Vagina (tissue), 2 donors: ENCODE results near the gene SVOP.

ENCODE experiments used
- POLR2AphosphoS5 ChIP-seq, 2 donors: sonication (generic); formaldehyde crosslinking; IDR thresholded peaks; one replicate each; pipeline ENCODE4 v1.9.0; 2017; ENCODE audit warnings: antibody characterized with exemption in 2 of 2, mild to moderate bottlenecking in 2 of 2, low read depth in 1 of 2; ENCODE audit not compliant: insufficient read depth in 1 of 2
- TF ChIP-seq, protein P1 (sequence below), 3 experiments: fragments of 450-650 bp in 2 of 3; fragments of 200-600 bp in 1 of 3; sonication (generic) in 1 of 3; IDR thresholded peaks; one replicate each; pipeline ENCODE4 v1.5.1; 2017 to 2019; ENCODE audit warnings: antibody characterized with exemption in 3 of 3, mild to moderate bottlenecking in 2 of 3, moderate library complexity in 2 of 3

DNA sequence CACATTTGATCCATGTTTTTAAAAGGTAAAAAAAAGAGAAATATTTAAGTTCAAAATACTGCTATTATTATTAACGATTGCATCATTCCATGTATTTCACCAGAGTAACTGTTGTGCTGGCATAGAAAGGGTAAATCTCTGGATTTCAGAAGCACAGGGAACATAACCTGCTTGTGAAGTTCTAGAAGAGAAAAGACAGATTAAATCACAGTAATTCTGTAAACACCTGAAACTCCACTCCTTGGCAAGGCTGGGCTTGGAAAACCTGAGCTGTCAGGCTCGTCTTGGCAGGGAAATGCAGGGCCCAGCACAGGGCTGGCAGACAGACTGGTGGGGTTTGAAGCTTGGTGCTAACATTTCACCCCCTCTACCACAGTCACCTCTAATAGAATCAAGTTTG is 35.1 kb downstream of the SVOP start:
- TF ChIP-seq, protein P1, sequence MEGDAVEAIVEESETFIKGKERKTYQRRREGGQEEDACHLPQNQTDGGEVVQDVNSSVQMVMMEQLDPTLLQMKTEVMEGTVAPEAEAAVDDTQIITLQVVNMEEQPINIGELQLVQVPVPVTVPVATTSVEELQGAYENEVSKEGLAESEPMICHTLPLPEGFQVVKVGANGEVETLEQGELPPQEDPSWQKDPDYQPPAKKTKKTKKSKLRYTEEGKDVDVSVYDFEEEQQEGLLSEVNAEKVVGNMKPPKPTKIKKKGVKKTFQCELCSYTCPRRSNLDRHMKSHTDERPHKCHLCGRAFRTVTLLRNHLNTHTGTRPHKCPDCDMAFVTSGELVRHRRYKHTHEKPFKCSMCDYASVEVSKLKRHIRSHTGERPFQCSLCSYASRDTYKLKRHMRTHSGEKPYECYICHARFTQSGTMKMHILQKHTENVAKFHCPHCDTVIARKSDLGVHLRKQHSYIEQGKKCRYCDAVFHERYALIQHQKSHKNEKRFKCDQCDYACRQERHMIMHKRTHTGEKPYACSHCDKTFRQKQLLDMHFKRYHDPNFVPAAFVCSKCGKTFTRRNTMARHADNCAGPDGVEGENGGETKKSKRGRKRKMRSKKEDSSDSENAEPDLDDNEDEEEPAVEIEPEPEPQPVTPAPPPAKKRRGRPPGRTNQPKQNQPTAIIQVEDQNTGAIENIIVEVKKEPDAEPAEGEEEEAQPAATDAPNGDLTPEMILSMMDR (IDR thresholded peaks at IDR 0.05) = no peak
- TF ChIP-seq POLR2AphosphoS5 (IDR thresholded peaks at IDR 0.05; ENCODE audit: insufficient read depth in 1 of 2, low read depth in 1 of 2) = no peak
